NT2/D1 (cell line): ENCODE data around the gene ITFG1.

ENCODE experiments used
- DNase-seq: peaks from one replicate; pipeline ENCODE4 v3.0.0-alpha.2; 2011; ENCODE audit warnings: low read depth, low spot score
- H3K27me3 ChIP-seq: 2 replicates; pipeline ENCODE4 v1.6.0; 2011; ENCODE audit warnings: mild to moderate bottlenecking; ENCODE audit not compliant: insufficient read length, insufficient read depth
- H3K36me3 ChIP-seq: 2 replicates; pipeline ENCODE4 v1.6.1; 2011; ENCODE audit warnings: mild to moderate bottlenecking, low read length, mixed read lengths; ENCODE audit not compliant: insufficient read depth, insufficient read length
- H3K4me1 ChIP-seq: 2 replicates; pipeline ENCODE4 v1.5.1; 2011; ENCODE audit not compliant: insufficient read depth, insufficient read length
- H3K4me3 ChIP-seq: 2 replicates; pipeline ENCODE4 v1.5.1; 2011; ENCODE audit warnings: low read depth; ENCODE audit not compliant: insufficient read length
- H3K9ac ChIP-seq: 2 replicates; pipeline ENCODE4 v1.6.0; 2011; ENCODE audit warnings: low read depth; ENCODE audit not compliant: insufficient read length
- H3K9me3 ChIP-seq: 2 replicates; pipeline ENCODE4 v1.5.1; 2011; ENCODE audit warnings: mild to moderate bottlenecking, low read length; ENCODE audit not compliant: insufficient read depth
- SUZ12 ChIP-seq: IDR thresholded peaks from 2 replicates; pipeline ENCODE4 v1.6.1; 2011; ENCODE audit not compliant: insufficient read length, insufficient read depth; ENCODE audit errors: extremely low read depth
- YY1 ChIP-seq: IDR thresholded peaks from 2 replicates; pipeline ENCODE4 v1.6.1; 2011; ENCODE audit not compliant: insufficient read length, insufficient read depth
- ZNF274 ChIP-seq: IDR thresholded peaks from 2 replicates; pipeline ENCODE4 v1.6.1; 2011; ENCODE audit warnings: mild to moderate bottlenecking, low read depth, low read length

The ITFG1 gene

GRCh38 chr16:47127541-47127940 lies 333.3 kb downstream of the ITFG1 start:
- no peaks in the 10 kb centered on the region for H3K9me3 ChIP-seq

GRCh38 chr16:47125757-47126156 lies 335.1 kb downstream of the ITFG1 start:
- TF ChIP-seq SUZ12 (no peak), ZNF274 (no peak), YY1 (no peak)
- no peak for DNase-seq
- Histone ChIP-seq H3K9me3 (no peaks in the 10 kb centered on the region), H3K27me3 (no peaks in the 10 kb centered on the region), H3K9ac (no peak overlapping the region), H3K4me1 (no peaks in the 10 kb centered on the region), H3K4me3 (no peak overlapping the region), H3K36me3 (peaks cover 42% of the 10 kb centered on the region)

More at GRCh38 chr16:47127541-47127940, 333.3 kb downstream of the ITFG1 start:
- Histone ChIP-seq H3K27me3 (no peaks in the 10 kb centered on the region), H3K4me3 (no peak overlapping the region), H3K4me1 (no peaks in the 10 kb centered on the region), H3K9ac (no peak overlapping the region), H3K36me3 (peaks cover 24% of the 10 kb centered on the region)
- DNase-seq = no peak
- no peak for TF ChIP-seq ZNF274
- no peak for TF ChIP-seq YY1
- TF ChIP-seq SUZ12 = no peak

GRCh38 chr16:47113130-47113529 lies 347.7 kb downstream of the ITFG1 start:
- peaks cover 62% of the 10 kb centered on the region for H3K36me3 ChIP-seq
- no peak overlapping the region for H3K9ac ChIP-seq
- no peaks in the 10 kb centered on the region for H3K27me3 ChIP-seq
- TF ChIP-seq YY1 (no peak), ZNF274 (no peak), SUZ12 (no peak)
- H3K4me1 ChIP-seq = no peaks in the 10 kb centered on the region
- H3K9me3 ChIP-seq = no peaks in the 10 kb centered on the region
- no peak for DNase-seq
- no peak overlapping the region for H3K4me3 ChIP-seq

GRCh38 chr16:47110939-47111338 lies 349.9 kb downstream of the ITFG1 start:
- Histone ChIP-seq H3K27me3 (no peaks in the 10 kb centered on the region), H3K36me3 (peaks cover 67% of the 10 kb centered on the region), H3K9ac (no peak overlapping the region), H3K9me3 (no peaks in the 10 kb centered on the region), H3K4me1 (no peaks in the 10 kb centered on the region), H3K4me3 (no peak overlapping the region)
- DNase-seq = no peak
- no peak for TF ChIP-seq SUZ12
- no peak for TF ChIP-seq ZNF274
- no peak for TF ChIP-seq YY1

- no peaks in the 10 kb centered on the region for H3K4me1 ChIP-seq
- H3K27me3 ChIP-seq = no peaks in the 10 kb centered on the region
- H3K36me3 ChIP-seq = peaks cover 74% of the 10 kb centered on the region
- no peak overlapping the region for H3K9ac ChIP-seq
- no peak overlapping the region for H3K4me3 ChIP-seq
- DNase-seq = no peak
- TF ChIP-seq YY1 = no peak
- no peaks in the 10 kb centered on the region for H3K9me3 ChIP-seq
Measured at GRCh38 chr16:47109361-47109760, 351.5 kb downstream of the ITFG1 start.
